GM11168 (cell line): ENCODE data around the gene KRT9.
"Not testable (repeated sequence)": the region's sequence is repeated elsewhere in the genome, so short reads cannot be mapped to it uniquely, and the experiment has no call there.

Experiments used
- in situ Hi-C: fragments of 300-500 bp; cut with MboI; formaldehyde crosslinking; loops from one replicate; pipeline ENCODE4 v1.12.0; 2022; ENCODE audit warnings: low sequenced_read_pairs; ENCODE audit not compliant: unreplicated experiment

The KRT9 gene

GRCh38 chr17:41606930-41607329, 35.1 kb upstream of the KRT9 start:
- in situ Hi-C loops, result not testable (repeated sequence)

GRCh38 chr17:41602524-41602923, 30.7 kb upstream of the KRT9 start:
- in situ Hi-C loops, result no loop called here

GRCh38 chr17:41600318-41600717, 28.5 kb upstream of the KRT9 start:
- in situ Hi-C loops, result no loop called here

- in situ Hi-C loops, result no loop called here
Observed at GRCh38 chr17:41599680-41600079, 27.8 kb upstream of the KRT9 start.

GRCh38 chr17:41595585-41595984, 23.7 kb upstream of the KRT9 start:
- in situ Hi-C loops, result no loop called here

- in situ Hi-C loops, result no loop called here
Observed at GRCh38 chr17:41594363-41594915, 22.6 kb upstream of the KRT9 start.

GRCh38 chr17:41593306-41593981, 21.6 kb upstream of the KRT9 start:
- in situ Hi-C loops, result no loop called here

GRCh38 chr17:41592601-41593305, 20.9 kb upstream of the KRT9 start:
- in situ Hi-C loops, result no loop called here

GRCh38 chr17:41589301-41589700, 17.4 kb upstream of the KRT9 start:
- in situ Hi-C loops, result no loop called here

GRCh38 chr17:41588126-41588810, 16.4 kb upstream of the KRT9 start:
- in situ Hi-C loops, result no loop called here

GRCh38 chr17:41586863-41587495, 15.1 kb upstream of the KRT9 start, which contains the start of gene KRT14:
TSS of gene KRT14 (minus strand) at chr17:41586895. CDS start at chr17:41586834, 61 bp downstream.
- in situ Hi-C loops, result no loop called here

GRCh38 chr17:41585301-41586056, 13.6 kb upstream of the KRT9 start:
- in situ Hi-C loops, result no loop called here

GRCh38 chr17:41584331-41584927, 12.6 kb upstream of the KRT9 start:
- in situ Hi-C loops, result not testable (repeated sequence)

- in situ Hi-C loops, result no loop called here
Observed at GRCh38 chr17:41583137-41584127, 11.6 kb upstream of the KRT9 start.

GRCh38 chr17:41582061-41582968, 10.5 kb upstream of the KRT9 start:
- in situ Hi-C loops, result not testable (repeated sequence)

GRCh38 chr17:41581366-41582060, 9.7 kb upstream of the KRT9 start:
- in situ Hi-C loops, result no loop called here
